ENCODE data around the gene KIF19. TPM values are rescaled to one million over a fixed set of nuclear protein-coding genes. Genes with fewer than 3 reads are reported as not detected.

The KIF19 gene
- total and polyA plus RNA-seq, 10 of the 15 experiments (the other 5 are each of a cell fraction or from before 2014, with no cell fraction given) = 0.06 to 0.07 TPM; not detected in 8

- TF ChIP-seq BCL3 (IDR thresholded peaks at IDR 0.05; ENCODE audit: borderline replicate concordance, insufficient read depth, low read depth, low read length, poor library complexity, severe bottlenecking) (no peak), ESRRA (IDR thresholded peaks at IDR 0.05; ENCODE audit: low read length) (no peak), CREB1 (IDR thresholded peaks at IDR 0.05; ENCODE audit: low read depth) (no peak), ZBTB33 (IDR thresholded peaks at IDR 0.05) (no peak), RELB (IDR thresholded peaks at IDR 0.05; ENCODE audit: low read depth) (peak; percentile 87), TCF12 (IDR thresholded peaks at IDR 0.05; ENCODE audit: low read depth, low read length) (no peak), EED (IDR thresholded peaks at IDR 0.05; ENCODE audit: low read depth) (peak; percentile 81), SIN3A (IDR thresholded peaks at IDR 0.05; ENCODE audit: low read depth, low read length) (no peak), SPI1 (IDR thresholded peaks at IDR 0.05; ENCODE audit: borderline replicate concordance, insufficient read depth, low read depth, low read length) (peak; percentile 23; the same call in 1 of the 2 replicates), SMARCA5 (IDR thresholded peaks at IDR 0.05) (no peak), FOXM1 (IDR thresholded peaks at IDR 0.05; ENCODE audit: low read depth, low read length) (no peak), IKZF1 (conservative IDR thresholded peaks at IDR 0.05) (peak; percentile 87), ZNF274 (IDR thresholded peaks at IDR 0.05; ENCODE audit: insufficient read depth, insufficient read length) (no peak)
- TF ChIP-seq, protein P1, sequence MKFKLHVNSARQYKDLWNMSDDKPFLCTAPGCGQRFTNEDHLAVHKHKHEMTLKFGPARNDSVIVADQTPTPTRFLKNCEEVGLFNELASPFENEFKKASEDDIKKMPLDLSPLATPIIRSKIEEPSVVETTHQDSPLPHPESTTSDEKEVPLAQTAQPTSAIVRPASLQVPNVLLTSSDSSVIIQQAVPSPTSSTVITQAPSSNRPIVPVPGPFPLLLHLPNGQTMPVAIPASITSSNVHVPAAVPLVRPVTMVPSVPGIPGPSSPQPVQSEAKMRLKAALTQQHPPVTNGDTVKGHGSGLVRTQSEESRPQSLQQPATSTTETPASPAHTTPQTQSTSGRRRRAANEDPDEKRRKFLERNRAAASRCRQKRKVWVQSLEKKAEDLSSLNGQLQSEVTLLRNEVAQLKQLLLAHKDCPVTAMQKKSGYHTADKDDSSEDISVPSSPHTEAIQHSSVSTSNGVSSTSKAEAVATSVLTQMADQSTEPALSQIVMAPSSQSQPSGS (IDR thresholded peaks at IDR 0.05; ENCODE audit: low read length) = no peak
- TF ChIP-seq, protein P2, sequence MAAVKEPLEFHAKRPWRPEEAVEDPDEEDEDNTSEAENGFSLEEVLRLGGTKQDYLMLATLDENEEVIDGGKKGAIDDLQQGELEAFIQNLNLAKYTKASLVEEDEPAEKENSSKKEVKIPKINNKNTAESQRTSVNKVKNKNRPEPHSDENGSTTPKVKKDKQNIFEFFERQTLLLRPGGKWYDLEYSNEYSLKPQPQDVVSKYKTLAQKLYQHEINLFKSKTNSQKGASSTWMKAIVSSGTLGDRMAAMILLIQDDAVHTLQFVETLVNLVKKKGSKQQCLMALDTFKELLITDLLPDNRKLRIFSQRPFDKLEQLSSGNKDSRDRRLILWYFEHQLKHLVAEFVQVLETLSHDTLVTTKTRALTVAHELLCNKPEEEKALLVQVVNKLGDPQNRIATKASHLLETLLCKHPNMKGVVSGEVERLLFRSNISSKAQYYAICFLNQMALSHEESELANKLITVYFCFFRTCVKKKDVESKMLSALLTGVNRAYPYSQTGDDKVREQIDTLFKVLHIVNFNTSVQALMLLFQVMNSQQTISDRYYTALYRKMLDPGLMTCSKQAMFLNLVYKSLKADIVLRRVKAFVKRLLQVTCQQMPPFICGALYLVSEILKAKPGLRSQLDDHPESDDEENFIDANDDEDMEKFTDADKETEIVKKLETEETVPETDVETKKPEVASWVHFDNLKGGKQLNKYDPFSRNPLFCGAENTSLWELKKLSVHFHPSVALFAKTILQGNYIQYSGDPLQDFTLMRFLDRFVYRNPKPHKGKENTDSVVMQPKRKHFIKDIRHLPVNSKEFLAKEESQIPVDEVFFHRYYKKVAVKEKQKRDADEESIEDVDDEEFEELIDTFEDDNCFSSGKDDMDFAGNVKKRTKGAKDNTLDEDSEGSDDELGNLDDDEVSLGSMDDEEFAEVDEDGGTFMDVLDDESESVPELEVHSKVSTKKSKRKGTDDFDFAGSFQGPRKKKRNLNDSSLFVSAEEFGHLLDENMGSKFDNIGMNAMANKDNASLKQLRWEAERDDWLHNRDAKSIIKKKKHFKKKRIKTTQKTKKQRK (IDR thresholded peaks at IDR 0.05; ENCODE audit: low read depth, low read length) = no peak
- TF ChIP-seq, protein P3, sequence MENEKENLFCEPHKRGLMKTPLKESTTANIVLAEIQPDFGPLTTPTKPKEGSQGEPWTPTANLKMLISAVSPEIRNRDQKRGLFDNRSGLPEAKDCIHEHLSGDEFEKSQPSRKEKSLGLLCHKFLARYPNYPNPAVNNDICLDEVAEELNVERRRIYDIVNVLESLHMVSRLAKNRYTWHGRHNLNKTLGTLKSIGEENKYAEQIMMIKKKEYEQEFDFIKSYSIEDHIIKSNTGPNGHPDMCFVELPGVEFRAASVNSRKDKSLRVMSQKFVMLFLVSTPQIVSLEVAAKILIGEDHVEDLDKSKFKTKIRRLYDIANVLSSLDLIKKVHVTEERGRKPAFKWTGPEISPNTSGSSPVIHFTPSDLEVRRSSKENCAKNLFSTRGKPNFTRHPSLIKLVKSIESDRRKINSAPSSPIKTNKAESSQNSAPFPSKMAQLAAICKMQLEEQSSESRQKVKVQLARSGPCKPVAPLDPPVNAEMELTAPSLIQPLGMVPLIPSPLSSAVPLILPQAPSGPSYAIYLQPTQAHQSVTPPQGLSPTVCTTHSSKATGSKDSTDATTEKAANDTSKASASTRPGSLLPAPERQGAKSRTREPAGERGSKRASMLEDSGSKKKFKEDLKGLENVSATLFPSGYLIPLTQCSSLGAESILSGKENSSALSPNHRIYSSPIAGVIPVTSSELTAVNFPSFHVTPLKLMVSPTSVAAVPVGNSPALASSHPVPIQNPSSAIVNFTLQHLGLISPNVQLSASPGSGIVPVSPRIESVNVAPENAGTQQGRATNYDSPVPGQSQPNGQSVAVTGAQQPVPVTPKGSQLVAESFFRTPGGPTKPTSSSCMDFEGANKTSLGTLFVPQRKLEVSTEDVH (IDR thresholded peaks at IDR 0.05; ENCODE audit: low read depth, partially characterized antibody) = no peak
- TF ChIP-seq, protein P4, sequence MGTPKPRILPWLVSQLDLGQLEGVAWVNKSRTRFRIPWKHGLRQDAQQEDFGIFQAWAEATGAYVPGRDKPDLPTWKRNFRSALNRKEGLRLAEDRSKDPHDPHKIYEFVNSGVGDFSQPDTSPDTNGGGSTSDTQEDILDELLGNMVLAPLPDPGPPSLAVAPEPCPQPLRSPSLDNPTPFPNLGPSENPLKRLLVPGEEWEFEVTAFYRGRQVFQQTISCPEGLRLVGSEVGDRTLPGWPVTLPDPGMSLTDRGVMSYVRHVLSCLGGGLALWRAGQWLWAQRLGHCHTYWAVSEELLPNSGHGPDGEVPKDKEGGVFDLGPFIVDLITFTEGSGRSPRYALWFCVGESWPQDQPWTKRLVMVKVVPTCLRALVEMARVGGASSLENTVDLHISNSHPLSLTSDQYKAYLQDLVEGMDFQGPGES (IDR thresholded peaks at IDR 0.05) = no peak
These were observed 36.3 kb upstream of the KIF19 start (continued) for GRCh38 chr17:74289688-74290087.
